Activated CD4-positive, alpha-beta T cell treated with anti-CD3 and anti-CD28 coated beads, Interleukin-2, amount 50 U/mL, for 48 hours (primary cell): ENCODE results near the gene TENT5C.

Source experiments
- DNase-seq, 2 experiments: peaks; one replicate each; pipeline ENCODE4 v3.0.0-alpha.2; 2020

The TENT5C gene

DNA sequence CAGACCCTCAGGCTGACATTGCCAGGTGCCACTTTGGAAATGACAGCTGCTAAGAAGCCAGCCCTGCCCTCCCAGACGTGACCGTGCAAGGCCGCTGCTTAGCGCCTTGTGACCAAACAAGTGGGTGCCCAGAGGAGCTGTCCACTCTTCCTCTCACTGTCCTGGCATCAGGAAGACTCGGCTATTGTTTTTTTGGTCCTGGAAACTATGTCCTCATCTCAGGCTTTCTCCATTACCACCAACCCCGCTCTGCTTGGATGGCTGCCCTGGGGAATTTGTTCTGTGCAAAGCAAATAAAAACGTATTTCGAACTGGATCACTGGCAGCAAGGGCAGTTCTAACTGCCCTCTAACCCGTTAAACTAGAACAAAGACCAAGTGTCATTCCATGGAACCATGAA lies 13.7 kb upstream of the TENT5C start:
- no peak for DNase-seq

DNA sequence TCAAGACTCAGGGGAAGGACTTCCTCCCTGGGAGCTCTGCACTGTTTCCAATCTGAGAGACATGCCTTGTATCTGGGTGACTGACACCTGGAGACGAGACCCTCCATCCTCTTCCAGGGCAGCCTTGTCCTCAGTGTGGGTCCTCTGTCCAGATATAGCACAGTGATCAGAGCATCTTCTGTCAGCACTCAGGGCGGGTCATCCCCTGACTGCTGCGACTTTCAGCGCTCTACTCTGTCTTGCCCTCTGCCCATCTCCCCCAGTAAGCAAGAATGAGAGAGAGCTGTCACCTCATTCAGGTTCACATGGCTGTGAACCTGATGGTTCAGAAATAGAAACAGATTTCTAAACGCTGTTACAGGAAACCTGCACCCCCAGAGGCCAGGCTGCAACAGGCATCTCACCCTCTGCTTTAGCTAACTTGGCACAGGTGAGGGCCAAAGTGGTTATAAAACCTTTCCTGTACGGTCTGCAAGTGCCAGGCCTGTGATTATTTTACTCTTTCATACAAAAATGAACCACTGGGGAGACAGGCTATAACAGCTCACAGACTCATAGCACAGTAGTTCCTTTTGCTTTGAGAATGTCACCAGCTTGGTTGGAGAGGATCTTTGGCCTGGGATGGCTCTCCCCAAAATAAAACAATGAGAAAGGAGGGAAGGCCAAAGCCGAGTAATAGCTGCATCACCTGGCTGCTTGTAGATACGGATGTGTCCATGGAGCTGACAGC lies 11.4 kb upstream of the TENT5C start:
- no peak for DNase-seq

- no peak for DNase-seq
Measured at GRCh38 chr1:117596023-117596720, 9.7 kb upstream of the TENT5C start.

DNA sequence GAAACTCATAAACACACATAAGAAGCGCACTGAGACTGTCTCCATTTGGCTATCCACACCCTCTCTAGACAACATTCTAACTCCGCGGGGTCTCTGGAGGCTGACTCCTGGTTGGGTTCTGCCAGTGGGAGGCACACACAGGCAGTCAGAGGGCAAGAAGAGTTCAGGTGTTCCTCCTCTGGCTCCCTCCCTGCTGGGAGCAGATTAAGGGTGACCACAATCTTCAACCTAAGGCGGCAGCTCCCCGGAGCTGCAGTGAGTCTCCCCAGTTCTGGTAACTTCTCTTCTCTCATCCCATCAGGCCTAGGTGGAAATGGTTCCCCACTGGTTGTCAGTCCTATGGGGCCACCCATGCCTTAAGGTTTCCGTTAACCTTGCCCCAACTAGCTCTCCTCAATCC lies 7.4 kb upstream of the TENT5C start:
- DNase-seq = no peak

DNA sequence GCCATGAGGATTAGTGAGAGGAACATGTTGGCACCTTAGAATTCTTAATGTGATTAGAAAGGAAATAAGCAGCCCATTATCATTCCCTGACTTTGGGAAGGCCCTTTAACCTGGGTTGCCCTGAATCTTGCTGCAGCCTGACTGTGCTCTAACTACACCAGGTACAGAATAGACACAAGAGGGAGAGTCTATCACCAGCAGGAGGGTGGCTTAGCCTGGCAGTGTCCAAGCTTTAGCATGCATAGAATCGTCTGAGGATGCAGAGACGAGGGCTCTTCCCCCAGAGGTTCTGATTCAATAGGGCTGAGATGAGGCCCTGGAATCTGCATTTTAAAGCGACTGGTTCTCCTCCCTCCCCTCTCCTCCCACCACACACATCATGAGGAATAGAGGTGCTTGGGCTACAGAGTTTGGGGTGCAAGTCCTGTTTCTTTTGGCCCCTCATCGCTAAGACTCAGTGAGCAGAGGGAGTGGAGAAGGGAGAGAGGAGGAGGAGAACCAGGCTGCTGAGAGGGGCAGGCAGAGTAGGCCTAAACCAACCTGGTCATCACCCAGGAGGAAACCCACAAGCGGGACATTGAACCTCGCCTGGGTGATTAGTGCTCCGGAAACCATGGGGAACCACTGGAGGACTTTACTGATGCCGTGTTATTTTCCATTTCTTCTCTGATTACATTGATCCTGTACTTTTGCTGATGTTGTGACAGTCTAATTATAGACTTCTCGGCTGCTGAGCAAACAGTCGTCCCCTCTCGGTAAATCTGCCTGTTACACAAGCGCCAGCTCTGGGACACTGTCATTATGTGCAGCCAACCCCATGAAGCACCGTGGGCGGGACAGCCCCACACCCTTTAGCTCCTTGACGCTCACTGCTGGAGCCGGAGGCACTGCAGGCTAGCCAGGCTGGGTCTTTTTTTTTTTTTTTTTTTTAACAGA lies 6.3 kb upstream of the TENT5C start:
- DNase-seq = no peak

GRCh38 chr1:117600325-117600943 lies 5.4 kb upstream of the TENT5C start:
- no peak for DNase-seq

DNA sequence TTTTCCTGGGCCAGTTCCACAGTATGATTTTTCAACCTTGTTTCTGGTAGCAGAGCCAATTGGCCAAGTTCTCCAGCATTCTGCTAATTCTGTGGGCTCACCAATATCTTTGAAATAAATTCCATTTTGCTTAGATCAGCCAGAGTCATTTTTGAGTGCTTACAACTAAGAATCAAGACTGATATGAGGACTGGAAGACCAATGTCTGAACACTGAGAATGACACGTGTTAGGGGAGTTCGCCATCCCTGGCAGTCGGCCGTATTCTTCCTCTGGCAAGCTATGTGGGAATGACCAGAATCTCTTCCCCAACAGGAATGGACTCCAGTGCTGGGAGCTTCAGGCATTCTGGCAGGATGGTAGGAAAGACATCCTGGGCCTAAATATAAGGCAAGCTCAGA lies 4.9 kb upstream of the TENT5C start:
- no peak for DNase-seq

GRCh38 chr1:117602862-117603261 lies 3.0 kb upstream of the TENT5C start:
- DNase-seq = no peak

- no peak for DNase-seq
Measured at GRCh38 chr1:117605164-117605773, 579 bp upstream of the TENT5C start.

DNA sequence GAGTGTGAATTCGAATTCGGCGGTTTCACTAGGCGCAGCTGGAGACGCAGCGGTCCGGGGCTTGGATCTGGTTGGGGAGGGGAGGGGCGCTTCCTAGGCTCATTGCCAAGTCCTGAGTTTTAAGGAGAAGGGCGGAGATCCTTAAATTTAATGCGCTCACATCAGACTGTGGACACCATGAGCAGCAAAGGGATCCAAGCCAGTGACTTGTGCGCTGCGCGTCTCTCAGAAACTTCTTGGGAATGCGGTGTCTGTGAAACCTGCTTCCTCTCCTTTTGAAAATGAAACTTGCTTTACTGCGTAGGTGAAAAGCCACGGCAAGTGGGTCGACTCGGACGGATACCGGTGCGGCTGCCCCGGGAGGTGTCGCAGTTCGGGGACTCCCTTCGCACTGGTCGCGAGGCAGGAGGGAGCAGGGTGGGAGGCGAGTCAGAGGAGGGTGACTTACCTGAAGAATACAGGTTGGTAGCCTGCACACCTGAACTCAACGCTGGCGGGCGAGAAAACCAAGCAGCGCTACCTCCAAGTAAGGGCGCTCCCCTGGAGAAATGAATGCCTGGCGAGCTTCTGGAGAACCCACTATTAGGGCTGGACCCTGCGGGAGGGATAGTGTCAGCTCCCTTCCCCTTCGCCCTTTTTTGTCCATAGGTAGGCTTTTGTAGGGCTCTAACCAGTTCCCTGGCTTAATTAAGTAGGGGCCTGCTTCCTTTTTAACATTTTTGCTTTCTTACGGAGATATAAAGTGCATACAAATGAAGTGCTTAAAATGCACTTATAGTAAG lies 992 bp downstream of the TENT5C start:
- peak; percentile 47 to 62 for DNase-seq

GRCh38 chr1:117607471-117607870 lies 1.6 kb downstream of the TENT5C start:
- DNase-seq = peak; percentile 38 to 49

DNA sequence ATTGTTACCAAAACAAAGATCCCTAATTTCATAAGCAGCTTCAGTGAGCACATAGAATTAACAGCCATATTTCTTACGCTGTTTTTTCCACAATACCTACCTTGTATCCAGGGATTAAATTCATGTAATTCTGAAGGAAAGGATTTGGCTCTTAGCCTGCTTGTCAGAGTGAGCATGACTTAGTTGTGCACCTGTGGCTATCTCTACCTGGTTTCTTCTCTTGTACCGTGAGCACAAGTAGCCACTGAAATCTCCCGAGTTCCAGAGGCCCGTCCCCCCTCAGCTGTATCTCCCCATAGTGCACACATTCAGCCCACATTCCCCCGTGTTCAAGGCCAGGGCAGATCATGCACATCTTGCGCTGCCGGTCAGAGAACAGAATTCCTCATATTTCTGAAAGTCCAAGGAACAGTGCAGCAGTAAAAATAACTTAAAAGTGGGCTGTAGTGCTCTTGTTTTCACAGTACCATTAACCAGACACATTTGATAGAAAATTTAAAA lies 2.3 kb downstream of the TENT5C start:
- no peak for DNase-seq

DNA sequence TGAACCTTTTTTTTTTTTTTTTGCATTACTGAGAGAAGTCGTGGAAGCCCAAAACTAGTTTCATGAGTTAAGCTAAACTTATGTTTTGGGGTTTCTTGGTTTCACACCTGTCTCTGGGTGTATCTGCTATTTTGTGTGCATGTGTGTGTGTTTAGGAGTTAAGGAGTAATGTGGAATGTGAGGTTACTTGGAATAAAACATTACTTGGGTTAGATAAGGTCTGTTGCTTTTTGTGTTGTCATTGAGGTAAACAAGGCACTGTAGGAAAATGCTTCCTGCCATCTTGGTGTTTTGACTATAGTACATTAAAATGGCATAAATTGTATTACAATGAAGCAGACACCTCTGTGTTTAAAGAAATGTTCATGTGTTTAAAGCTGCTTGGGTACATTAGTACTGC lies 2.9 kb downstream of the TENT5C start:
- no peak for DNase-seq

DNA sequence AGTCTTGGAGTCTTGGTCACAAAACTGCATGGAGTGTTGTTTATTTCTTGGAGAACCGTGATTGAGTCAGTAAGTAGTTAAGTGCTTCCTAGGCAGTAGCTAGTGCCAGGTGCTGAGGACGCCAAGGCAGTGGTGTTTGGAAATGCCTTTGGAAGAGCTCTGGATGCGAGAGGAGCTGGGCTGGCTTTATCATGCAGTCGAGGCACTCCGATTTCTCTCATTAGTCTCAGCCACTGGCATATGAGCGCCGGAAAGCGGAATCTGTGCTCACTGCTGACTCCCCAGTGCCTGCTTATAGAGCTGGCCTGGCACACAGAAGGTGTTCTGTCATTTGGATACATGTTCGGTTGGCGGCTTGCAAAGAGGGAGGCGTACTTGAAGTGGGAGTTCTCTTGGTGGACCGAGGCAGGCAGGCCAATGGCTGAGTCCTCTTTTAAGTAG lies 3.6 kb downstream of the TENT5C start:
- no peak for DNase-seq

GRCh38 chr1:117610036-117610435 lies 4.2 kb downstream of the TENT5C start:
- no peak for DNase-seq

DNA sequence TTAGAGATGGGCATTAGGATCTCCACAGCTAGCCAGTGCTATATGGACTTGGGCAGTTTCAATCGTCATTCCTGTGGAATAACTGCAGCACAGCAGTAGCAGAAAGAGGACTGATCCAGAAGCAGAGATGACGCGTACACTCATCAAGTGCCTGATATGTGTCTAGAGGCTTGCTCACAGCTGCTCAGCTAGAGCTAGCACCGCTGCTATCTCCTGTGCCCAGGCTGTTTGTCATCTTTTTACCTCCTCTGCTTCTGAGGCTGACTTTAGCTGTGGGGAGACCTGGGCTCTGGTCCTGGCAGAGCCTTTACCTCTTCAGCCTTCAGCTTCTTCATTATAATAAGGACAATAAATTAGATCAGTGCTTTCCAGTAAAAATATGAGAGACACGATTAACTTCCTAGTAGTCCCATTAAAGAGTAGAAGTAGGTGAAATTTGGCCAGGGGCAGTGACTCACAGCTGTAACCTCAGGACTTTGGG lies 5.3 kb downstream of the TENT5C start:
- no peak for DNase-seq

DNA sequence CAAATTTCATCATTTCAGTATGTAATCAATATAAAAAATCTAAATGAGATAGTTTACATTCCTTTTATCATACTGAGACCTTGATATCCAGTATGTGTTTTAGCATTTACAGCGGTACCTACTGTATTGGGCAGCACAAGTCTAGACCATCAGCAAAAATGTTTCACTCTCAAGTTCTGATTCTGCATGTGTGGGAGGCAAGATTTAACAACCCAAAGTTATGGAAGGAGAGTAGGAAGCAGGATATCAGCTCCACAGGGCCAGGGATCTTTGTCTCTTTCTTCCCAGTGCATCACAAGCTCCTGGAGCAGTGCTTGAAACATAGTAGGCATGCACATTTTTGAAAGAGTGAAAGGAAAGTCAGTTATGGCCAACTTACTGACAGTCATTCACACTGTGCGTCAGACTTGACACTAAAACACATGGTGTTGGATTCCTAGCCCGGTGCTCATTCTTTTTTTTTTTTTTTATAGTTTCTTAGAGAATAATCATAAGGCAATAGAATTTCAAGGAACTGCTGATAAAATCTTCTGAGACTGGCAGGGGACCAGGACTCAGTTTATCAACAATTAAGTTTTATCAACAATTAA lies 6.1 kb downstream of the TENT5C start:
- DNase-seq = no peak

GRCh38 chr1:117612517-117613248 lies 6.8 kb downstream of the TENT5C start:
- DNase-seq = no peak

GRCh38 chr1:117613249-117613968 lies 7.6 kb downstream of the TENT5C start:
- DNase-seq = no peak
